BE2C (cell line): ENCODE results near the gene KIZ.

ENCODE experiments used
- DNase-seq: peaks from one replicate; pipeline ENCODE4 v3.0.0-alpha.2; 2020
- H3K27me3 ChIP-seq: fragments of 250-450 bp; sonication (Bioruptor Pico); 2 replicates; pipeline ENCODE4 v1.5.1; 2020; ENCODE audit warnings: mild to moderate bottlenecking
- H3K36me3 ChIP-seq: fragments of 250-450 bp; sonication (Bioruptor Pico); 2 replicates; pipeline ENCODE4 v1.5.1; 2020; ENCODE audit warnings: mild to moderate bottlenecking
- H3K4me1 ChIP-seq: fragments of 250-450 bp; sonication (Bioruptor Pico); 2 replicates; pipeline ENCODE4 v1.5.1; 2020
- H3K4me3 ChIP-seq: 2 replicates; pipeline ENCODE4 v1.5.1; 2011; ENCODE audit warnings: low read depth, low read length
- H3K9me3 ChIP-seq: fragments of 250-450 bp; sonication (Bioruptor Pico); 2 replicates; pipeline ENCODE4 v1.5.1; 2020
- TF ChIP-seq, protein P1 (sequence below): IDR thresholded peaks from 2 replicates; pipeline ENCODE4 v1.5.1; 2012; ENCODE audit warnings: mild to moderate bottlenecking, low read depth, low read length

Gene KIZ

DNA sequence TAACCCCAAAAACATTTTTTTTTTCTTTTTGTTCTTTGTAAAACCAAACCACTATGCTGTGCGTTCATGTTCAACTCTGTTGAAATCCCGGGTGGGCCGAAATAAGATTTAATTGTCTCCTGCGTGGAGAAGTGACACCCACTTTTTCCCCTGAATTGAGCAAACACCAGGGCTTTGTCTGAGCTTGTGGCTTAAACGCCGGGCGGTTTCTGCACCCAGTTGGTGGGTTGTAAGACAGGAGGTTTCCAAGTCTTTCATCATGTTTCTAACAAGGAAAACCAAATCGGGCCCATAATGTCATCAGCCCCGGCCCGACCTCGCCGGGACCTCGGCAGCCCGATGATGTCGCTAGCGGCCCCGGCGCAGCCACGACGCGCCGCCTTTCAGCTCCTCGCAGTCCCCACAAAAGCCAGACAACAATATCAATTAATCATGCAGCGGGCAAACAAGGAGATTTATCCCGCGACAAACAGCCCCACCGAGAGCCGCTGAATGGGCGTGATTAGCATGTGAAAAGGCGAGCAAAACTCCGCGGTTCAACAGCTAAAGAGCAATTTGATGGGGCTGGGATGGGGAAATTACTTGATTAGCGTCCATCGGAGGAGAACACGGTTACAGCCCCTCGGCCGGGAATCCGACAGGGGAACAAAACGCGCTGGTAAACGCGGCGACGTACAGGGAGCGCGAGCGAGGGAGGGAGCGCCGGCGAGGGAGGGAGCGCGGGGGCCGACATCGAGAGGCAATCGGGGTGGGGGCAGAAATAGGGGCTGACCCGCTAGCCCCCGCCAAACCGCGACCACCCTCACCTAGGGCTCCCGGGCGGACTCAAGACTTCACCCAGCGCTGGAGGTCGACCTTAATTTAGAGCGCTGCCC is 25.1 kb upstream of the KIZ start:
- Histone ChIP-seq H3K36me3 (no peaks in the 10 kb centered on the region), H3K27me3 (peaks cover 14% of the 10 kb centered on the region), H3K9me3 (no peaks in the 10 kb centered on the region), H3K4me1 (peaks cover 4% of the 10 kb centered on the region; the same call in 1 of the 2 replicates), H3K4me3 (peak overlapping the region; percentile 71)
- TF ChIP-seq, protein P1, sequence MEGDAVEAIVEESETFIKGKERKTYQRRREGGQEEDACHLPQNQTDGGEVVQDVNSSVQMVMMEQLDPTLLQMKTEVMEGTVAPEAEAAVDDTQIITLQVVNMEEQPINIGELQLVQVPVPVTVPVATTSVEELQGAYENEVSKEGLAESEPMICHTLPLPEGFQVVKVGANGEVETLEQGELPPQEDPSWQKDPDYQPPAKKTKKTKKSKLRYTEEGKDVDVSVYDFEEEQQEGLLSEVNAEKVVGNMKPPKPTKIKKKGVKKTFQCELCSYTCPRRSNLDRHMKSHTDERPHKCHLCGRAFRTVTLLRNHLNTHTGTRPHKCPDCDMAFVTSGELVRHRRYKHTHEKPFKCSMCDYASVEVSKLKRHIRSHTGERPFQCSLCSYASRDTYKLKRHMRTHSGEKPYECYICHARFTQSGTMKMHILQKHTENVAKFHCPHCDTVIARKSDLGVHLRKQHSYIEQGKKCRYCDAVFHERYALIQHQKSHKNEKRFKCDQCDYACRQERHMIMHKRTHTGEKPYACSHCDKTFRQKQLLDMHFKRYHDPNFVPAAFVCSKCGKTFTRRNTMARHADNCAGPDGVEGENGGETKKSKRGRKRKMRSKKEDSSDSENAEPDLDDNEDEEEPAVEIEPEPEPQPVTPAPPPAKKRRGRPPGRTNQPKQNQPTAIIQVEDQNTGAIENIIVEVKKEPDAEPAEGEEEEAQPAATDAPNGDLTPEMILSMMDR = no peak
- DNase-seq = peak; percentile 36

DNA sequence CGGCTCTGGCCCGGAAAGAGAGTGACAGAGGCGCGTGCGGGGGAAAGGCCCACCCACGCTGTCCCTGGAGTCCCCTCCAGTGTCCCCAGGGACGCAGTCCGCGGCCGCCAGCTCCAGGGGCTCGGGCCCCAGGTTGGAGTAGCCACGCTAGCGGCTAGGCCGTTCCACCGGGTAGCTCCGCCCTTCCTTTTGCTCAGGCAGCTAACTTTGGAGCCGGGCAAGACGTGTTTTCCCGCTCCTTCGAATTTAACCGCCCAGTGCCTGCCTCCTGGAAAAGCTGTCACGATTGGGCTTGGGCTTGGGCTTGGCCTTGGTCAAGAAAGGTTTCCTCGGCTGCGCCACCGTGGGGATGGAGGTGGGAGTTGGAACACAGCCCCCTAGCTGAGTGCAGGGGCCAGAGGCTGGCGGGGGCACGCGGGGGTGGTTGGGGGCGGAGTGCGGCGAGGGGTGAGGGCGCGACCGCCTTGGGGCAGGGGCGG is 24.4 kb upstream of the KIZ start:
- no peaks in the 10 kb centered on the region for H3K36me3 ChIP-seq
- TF ChIP-seq, protein P1 = no peak
- H3K27me3 ChIP-seq = peaks cover 20% of the 10 kb centered on the region
- H3K4me3 ChIP-seq = peak overlapping the region; percentile 71
- H3K4me1 ChIP-seq = peaks cover 3% of the 10 kb centered on the region; the same call in 1 of the 2 replicates
- peak; percentile 39 for DNase-seq
- no peaks in the 10 kb centered on the region for H3K9me3 ChIP-seq

DNA sequence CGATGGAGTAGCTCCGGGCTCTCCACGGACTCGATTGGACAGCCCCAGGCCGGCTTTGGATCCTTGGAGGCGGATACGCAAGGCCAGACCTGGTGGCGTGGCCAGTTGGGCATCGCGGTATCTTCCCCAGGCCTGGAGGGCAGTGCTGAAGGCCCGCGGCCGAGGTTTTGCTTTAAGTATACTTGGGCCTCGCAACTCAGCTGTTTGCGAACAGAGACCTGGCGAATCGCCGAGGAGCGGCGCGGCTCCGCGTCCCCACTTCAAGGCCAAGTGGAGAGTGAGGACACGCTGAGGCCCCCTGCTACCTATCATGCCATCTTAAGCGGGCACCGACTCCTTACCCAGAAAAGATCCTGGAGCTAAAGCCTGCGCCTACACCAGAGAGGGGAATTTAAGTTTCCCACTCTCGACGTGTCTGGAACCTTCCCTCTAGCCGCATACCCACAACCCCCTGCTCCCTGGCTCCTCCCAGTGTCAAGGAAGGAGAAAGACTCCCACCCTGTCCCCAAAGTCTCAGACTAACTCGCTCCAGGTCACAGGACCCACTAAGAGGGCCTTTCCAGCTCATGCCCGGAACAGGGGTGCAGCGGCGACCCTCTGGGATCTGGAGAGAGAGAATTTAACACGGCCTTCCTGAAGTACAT is 23.8 kb upstream of the KIZ start:
- DNase-seq = no peak
- Histone ChIP-seq H3K36me3 (no peaks in the 10 kb centered on the region), H3K4me1 (no peaks in the 10 kb centered on the region; the same call in 1 of the 2 replicates), H3K4me3 (no peak overlapping the region), H3K9me3 (no peaks in the 10 kb centered on the region), H3K27me3 (peaks cover 23% of the 10 kb centered on the region)
- TF ChIP-seq, protein P1 = 0 out of 2 replicates have a peak, but pooled peaks have one; percentile 2

DNA sequence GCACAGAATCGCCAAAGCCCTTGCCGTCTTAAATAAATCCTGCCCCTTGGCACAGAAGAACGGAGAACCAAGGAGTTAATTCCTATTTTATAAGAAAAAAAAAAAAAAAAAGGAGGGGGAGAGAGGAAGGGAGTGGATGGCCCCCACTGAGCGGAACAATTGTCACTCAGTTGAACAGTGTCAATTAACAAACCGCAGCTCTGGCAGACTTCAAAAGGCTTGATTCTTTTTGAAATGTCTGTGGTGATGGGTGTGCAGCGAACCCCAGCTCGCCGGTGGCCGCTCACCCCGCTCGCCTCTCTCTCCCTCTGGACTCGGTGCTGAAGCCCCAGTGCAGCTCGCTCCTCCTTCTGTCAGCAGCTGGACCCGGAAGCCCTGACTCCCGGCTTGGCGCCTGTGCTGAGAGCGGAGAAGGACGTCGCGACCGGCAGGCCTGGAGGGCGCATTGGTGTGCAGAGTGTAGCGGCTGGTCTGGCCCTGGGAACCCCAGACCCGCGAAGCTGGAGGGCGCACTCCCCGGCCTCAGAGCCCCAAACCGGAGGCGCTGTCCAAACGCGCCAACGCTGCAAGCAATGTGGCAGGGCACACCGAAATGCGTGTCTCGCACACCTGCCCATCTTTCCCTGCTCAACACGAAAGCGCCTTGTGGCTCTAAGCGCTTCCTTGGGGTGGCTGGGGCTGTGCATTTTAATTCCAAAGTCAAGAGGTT is 23.1 kb upstream of the KIZ start:
- Histone ChIP-seq H3K36me3 (no peaks in the 10 kb centered on the region), H3K9me3 (no peaks in the 10 kb centered on the region), H3K4me3 (no peak overlapping the region), H3K4me1 (no peaks in the 10 kb centered on the region; the same call in 1 of the 2 replicates), H3K27me3 (peaks cover 23% of the 10 kb centered on the region)
- TF ChIP-seq, protein P1 = no peak
- no peak for DNase-seq

DNA sequence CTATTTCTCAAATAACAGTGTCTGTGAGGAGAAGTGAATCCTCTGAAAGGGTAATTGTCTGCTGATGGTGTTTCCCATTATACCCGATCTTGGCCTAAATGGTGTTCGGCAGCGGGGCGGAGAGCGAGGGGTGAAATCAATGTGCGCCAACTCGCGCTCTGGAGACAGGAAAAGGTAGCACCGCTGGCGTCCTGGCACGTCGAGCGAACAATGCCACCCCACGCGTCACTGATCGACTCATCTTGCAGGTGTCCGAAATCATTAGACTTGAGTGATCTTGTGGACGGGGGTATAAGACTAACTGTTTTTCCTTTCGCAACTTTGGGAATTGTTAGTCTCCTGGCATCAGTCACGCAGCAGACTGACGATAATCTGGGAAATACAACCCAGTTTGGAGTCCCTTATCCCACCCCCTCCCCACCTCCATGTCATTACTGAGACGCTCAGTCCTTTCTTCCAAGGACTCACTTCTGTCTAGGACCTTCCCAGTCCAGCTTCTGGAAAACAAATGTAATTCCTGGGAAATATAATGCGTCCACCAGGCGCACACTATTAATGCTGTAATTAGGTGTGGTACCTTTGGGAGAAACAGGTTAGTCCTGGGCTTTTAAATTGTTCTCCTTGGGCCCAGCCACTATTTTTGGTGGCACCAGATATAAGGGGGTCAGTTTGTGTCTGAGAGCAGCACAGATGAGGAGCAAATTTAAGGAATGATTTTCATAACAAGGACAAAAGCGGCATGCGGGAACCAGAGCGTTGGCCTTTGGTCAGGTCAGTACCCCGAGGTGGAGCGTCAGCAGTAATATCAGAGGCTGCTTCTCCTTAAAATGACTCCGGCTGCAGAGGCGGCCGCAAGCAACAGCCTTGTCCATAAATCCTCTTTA is 22.1 kb upstream of the KIZ start:
- H3K36me3 ChIP-seq = no peaks in the 10 kb centered on the region
- TF ChIP-seq, protein P1 = no peak
- H3K27me3 ChIP-seq = peaks cover 23% of the 10 kb centered on the region
- no peak for DNase-seq
- H3K9me3 ChIP-seq = no peaks in the 10 kb centered on the region
- no peaks in the 10 kb centered on the region; the same call in 1 of the 2 replicates for H3K4me1 ChIP-seq
- H3K4me3 ChIP-seq = no peak overlapping the region
